ENCODE results near the gene PPP1R11. TPM values are rescaled to one million over a fixed set of nuclear protein-coding genes. Genes with fewer than 3 reads are reported as not detected.

Gene PPP1R11
- total RNA-seq, 4 donors from 2014 or later = 27.1 to 45.5 (median 33.0) TPM

GRCh38 chr6:30044630-30045029 is 22.4 kb upstream of the PPP1R11 start:
- TF ChIP-seq CTCF (IDR thresholded peaks at IDR 0.05; ENCODE audit: low read depth) = no peak

- no peak for TF ChIP-seq CTCF (IDR thresholded peaks at IDR 0.05; ENCODE audit: low read depth)
These were observed 19.8 kb upstream of the PPP1R11 start for GRCh38 chr6:30047220-30047619.

GRCh38 chr6:30053682-30054081 is 13.3 kb upstream of the PPP1R11 start:
- no peak for TF ChIP-seq CTCF (IDR thresholded peaks at IDR 0.05; ENCODE audit: low read depth)

GRCh38 chr6:30055513-30055912 is 11.5 kb upstream of the PPP1R11 start:
- TF ChIP-seq CTCF (IDR thresholded peaks at IDR 0.05; ENCODE audit: low read depth) = no peak

GRCh38 chr6:30060606-30061091 is 6.3 kb upstream of the PPP1R11 start:
- no peak for TF ChIP-seq CTCF (IDR thresholded peaks at IDR 0.05; ENCODE audit: low read depth)

GRCh38 chr6:30061092-30061857 is 5.7 kb upstream of the PPP1R11 start, which contains the start of gene POLR1H:
TSS of gene POLR1H (plus strand) at chr6:30061265. CDS start at chr6:30061525, 260 bp downstream.
- TF ChIP-seq CTCF (IDR thresholded peaks at IDR 0.05; ENCODE audit: low read depth) = no peak

- no peak for TF ChIP-seq CTCF (IDR thresholded peaks at IDR 0.05; ENCODE audit: low read depth)
These were observed 5.0 kb upstream of the PPP1R11 start for GRCh38 chr6:30061858-30062458.
